Retinal pigment epithelial cell (primary cell): ENCODE measurements around the gene SAMD14.

ENCODE experiments used
- DNase-seq: peaks from one replicate; pipeline ENCODE4 v3.0.0-alpha.2; 2010; ENCODE audit warnings: low read depth
- H3K4me3 ChIP-seq: 2 replicates; pipeline ENCODE4 v1.5.1; 2011; ENCODE audit warnings: mild to moderate bottlenecking, low read length, control low read depth, moderate library complexity
- CTCF ChIP-seq: conservative IDR thresholded peaks from 2 replicates; pipeline ENCODE4 v1.5.1; 2011; ENCODE audit warnings: low read depth, low read length, control low read depth, inconsistent platforms

The SAMD14 gene

GRCh38 chr17:50146927-50147665 is 17.1 kb upstream of the SAMD14 start:
- peak overlapping the region; percentile 77 for H3K4me3 ChIP-seq
- no peak for DNase-seq
- TF ChIP-seq CTCF = no peak

- TF ChIP-seq CTCF = peak; percentile 7
- H3K4me3 ChIP-seq = no peak overlapping the region
- DNase-seq = no peak
Observed at GRCh38 chr17:50146230-50146926, 16.4 kb upstream of the SAMD14 start.

GRCh38 chr17:50145532-50146229 is 15.7 kb upstream of the SAMD14 start:
- TF ChIP-seq CTCF = no peak
- DNase-seq = no peak
- H3K4me3 ChIP-seq = no peak overlapping the region

GRCh38 chr17:50144845-50145531 is 15.0 kb upstream of the SAMD14 start:
- H3K4me3 ChIP-seq = no peak overlapping the region
- TF ChIP-seq CTCF = no peak
- no peak for DNase-seq

- no peak overlapping the region for H3K4me3 ChIP-seq
- no peak for DNase-seq
- TF ChIP-seq CTCF = no peak
Observed at GRCh38 chr17:50144355-50144754, 14.4 kb upstream of the SAMD14 start.

GRCh38 chr17:50143461-50144176 is 13.7 kb upstream of the SAMD14 start:
- no peak for TF ChIP-seq CTCF
- no peak overlapping the region for H3K4me3 ChIP-seq
- no peak for DNase-seq
